Transverse colon (tissue), 4 donors: ENCODE data around the gene SSBP4. TPM values are rescaled to one million over a fixed set of nuclear protein-coding genes. Genes with fewer than 3 reads are reported as not detected.

Experiments used
- DNase-seq: peaks from one replicate; pipeline ENCODE4 v3.0.0-alpha.2; 2019
- H3K27ac ChIP-seq, 4 donors: fragments of 200-600 bp; sonication (generic); 2 replicates each; pipeline ENCODE4 v1.5.1; 2016 to 2018; ENCODE audit warnings: inconsistent platforms in 4 of 4
- H3K27me3 ChIP-seq: fragments of 200-600 bp; sonication (generic); 2 replicates; pipeline ENCODE4 v1.5.1; 2017; ENCODE audit warnings: inconsistent platforms
- H3K36me3 ChIP-seq, 4 donors: fragments of 200-600 bp; sonication (generic); 2 replicates each; pipeline ENCODE4 v1.5.1; 2017 to 2019; ENCODE audit warnings: inconsistent platforms in 4 of 4
- H3K4me1 ChIP-seq, 4 donors: fragments of 200-600 bp; sonication (generic); 2 replicates each; pipeline ENCODE4 v1.5.1; 2017 to 2020; ENCODE audit warnings: inconsistent platforms in 4 of 4
- H3K4me3 ChIP-seq, 4 donors: fragments of 200-600 bp; sonication (generic); 1 replicate in 1 of 4; 2 replicates in 3 of 4; pipeline versions ENCODE4 v1.5.1 to v1.6.1; 2017 to 2019; ENCODE audit warnings: inconsistent platforms in 4 of 4
- H3K9me3 ChIP-seq, 2 donors: fragments of 200-600 bp; sonication (generic); 2 replicates each; pipeline ENCODE4 v1.5.1; 2017 to 2019; ENCODE audit warnings: inconsistent platforms in 2 of 2
- CTCF ChIP-seq, 5 experiments: fragments of 200-600 bp in 3 of 5; fragments of 450-650 bp in 2 of 5; sonication (generic) in 3 of 5; IDR thresholded peaks; 1 replicate in 2 of 5; 2 replicates in 3 of 5; pipeline ENCODE4 v1.5.1; 2016 to 2017; ENCODE audit warnings: antibody characterized with exemption in 5 of 5, inconsistent platforms in 3 of 5, mild to moderate bottlenecking in 2 of 5, moderate library complexity in 1 of 5
- EP300 ChIP-seq: sonication (generic); formaldehyde crosslinking; IDR thresholded peaks from one replicate; pipeline ENCODE4 v1.6.1; 2017; ENCODE audit warnings: antibody characterized with exemption, low read depth
- POLR2A ChIP-seq: fragments of 450-650 bp; IDR thresholded peaks from one replicate; pipeline ENCODE4 v1.6.1; 2016; ENCODE audit warnings: antibody characterized with exemption, mild to moderate bottlenecking, moderate library complexity
- POLR2AphosphoS5 ChIP-seq, 3 donors: sonication (generic); formaldehyde crosslinking; IDR thresholded peaks; one replicate each; pipeline ENCODE4 v1.6.1; 2016; ENCODE audit warnings: antibody characterized with exemption in 3 of 3
- WGBS, 2 donors: methylation state at CpG; one replicate each; pipeline ENCODE4 v1.1.5; 2018; ENCODE audit warnings: low coverage in 1 of 2; 5-methylcytosine and 5-hydroxymethylcytosine counted together
- in situ Hi-C, 4 donors: fragments of 200-750 bp; cut with MboI; loops; one replicate each; pipeline versions ENCODE4 v1.15.0 to v1.15.1; 2017; ENCODE audit warnings: low sequenced_read_pairs in 3 of 4, low pct_ligation_motif_present in 1 of 4, low pct_unique_long_range_greater_than_20kb in 1 of 4
- intact Hi-C: fragments of 100-400 bp; cut with DNase I; formaldehyde crosslinking; loops from one replicate; pipeline ENCODE4 v1.15.1; 2023; ENCODE audit warnings: low total_unique reads
- total RNA-seq, 4 donors: library from RNA; depleted of rRNA; stranded (reverse); fragments of >200 nt; gene quantifications; one replicate each; pipeline ENCODE4 v1.1.0, GENCODE V29; 2016

SSBP4 gene
- total RNA-seq = 10 to 100 TPM in 3 of 4 donors, 1 to 10 TPM in 1; 9.4 to 40.4 (median 32.2) TPM

DNA sequence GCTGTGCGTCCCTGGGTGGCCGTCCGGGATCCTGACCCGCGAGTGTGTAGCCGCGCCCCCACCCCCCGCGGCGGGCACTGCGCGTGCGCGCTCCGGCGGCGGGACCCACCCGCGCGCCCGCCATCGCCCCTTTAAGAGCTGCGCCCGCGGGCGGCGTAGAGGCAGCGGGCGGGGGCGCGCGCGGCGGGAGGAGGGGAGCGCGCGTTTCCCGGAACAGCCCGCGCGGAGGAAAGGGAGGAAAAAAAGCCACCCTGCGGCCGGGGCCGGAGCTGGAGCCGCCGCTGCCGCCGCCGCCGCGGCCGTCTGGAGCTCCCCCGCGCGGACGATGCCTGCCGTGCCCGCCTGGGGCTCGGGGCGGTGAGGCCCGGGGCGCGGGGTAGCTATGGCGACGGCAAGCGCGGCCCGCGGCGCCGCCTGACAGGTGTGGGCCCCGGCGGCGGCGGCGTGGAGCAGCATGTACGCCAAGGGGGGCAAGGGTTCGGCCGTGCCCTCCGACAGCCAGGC lies at the start of gene SSBP4:
TSS of gene SSBP4 (plus strand) at position 204 of the 504 bp plus-strand sequence. CDS start at position 455, 251 bp downstream.
- DNase-seq = peak; percentile 75
- WGBS, 2 donors = 1% methylated on average over 35 of the region's 80 CpGs; no CpG with 5 or more reads in 1 of the 2 donors
- TF ChIP-seq POLR2A (no peak), EP300 (no peak), CTCF (IDR thresholded peaks at IDR 0.05) (peak in 2 of 5 experiments; percentile 31 to 35), POLR2AphosphoS5 (IDR thresholded peaks at IDR 0.05) (peak; percentile 11 to 31 (median 14))
- intact Hi-C loops (loop anchor here (10.0 kb wide), 2 partner anchors 154 to 214 kb away; partner anchors contain the start of gene RAB3A), in situ Hi-C loops (loop anchor here in 1 of 4 donors (25.0 kb wide), 1 partner anchor 157 kb away; the partner anchor contains the start of gene IQCN)
- peaks cover 24% of the 10 kb centered on the region for H3K27me3 ChIP-seq
- peaks cover 40 to 84% (median 71%) of the 10 kb centered on the region in 4 donors for H3K4me1 ChIP-seq
- peak within 1 kb of the TSS; percentile 60 to 89 (median 68) for H3K4me3 ChIP-seq
- H3K9me3 ChIP-seq = no peaks in the 10 kb centered on the region
- no peaks in the 10 kb centered on the region for H3K36me3 ChIP-seq
- H3K27ac ChIP-seq = peak within 1 kb of the TSS; percentile 87 to 92 (median 88)

DNA sequence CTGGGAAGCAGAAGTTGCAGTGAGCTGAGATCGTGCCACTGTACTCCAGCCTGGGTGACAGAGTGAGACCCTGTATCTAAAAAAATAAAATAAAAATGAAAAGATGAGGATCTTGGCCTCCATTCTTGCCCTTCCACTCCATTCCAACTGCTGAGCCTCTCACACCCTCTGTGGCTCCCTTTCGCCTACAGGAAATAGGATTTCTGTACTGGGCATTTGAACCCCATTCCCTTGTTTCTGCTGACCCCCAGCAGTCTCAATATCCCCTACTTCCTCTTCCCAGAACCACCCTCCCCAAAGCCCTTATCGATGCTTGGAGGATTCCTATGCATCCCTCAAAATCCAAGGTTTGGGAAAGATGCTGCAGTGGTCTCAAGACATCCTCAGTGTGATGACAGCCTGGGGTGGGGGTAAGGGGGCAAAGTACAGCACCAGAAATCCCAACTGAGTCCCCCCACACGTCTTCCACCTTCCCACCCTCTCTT lies 45.7 kb upstream of the SSBP4 start:
- intact Hi-C loops = no loop called here
- Histone ChIP-seq H3K4me3 (no peak overlapping the region), H3K4me1 (peaks cover 14 to 50% (median 33%) of the 10 kb centered on the region in 4 donors), H3K27me3 (no peaks in the 10 kb centered on the region), H3K36me3 (no peaks in the 10 kb centered on the region), H3K27ac (peak overlapping the region; percentile 79 to 87 (median 82)), H3K9me3 (no peaks in the 10 kb centered on the region)
- TF ChIP-seq POLR2A (no peak), POLR2AphosphoS5 (IDR thresholded peaks at IDR 0.05) (no peak), CTCF (IDR thresholded peaks at IDR 0.05) (no peak), EP300 (no peak)
- 58 to 76% methylated on average over 2 to 4 of the region's 4 CpGs for WGBS, 2 donors
- in situ Hi-C loops = no loop called here
- DNase-seq = no peak

- Histone ChIP-seq H3K27me3 (no peaks in the 10 kb centered on the region), H3K36me3 (no peaks in the 10 kb centered on the region), H3K9me3 (no peaks in the 10 kb centered on the region), H3K4me1 (peaks cover 18 to 53% (median 31%) of the 10 kb centered on the region in 4 donors), H3K27ac (peak overlapping the region; percentile 79 to 87 (median 82)), H3K4me3 (no peak overlapping the region)
- 30 to 50% methylated on average over 2 to 14 of the region's 17 CpGs for WGBS, 2 donors
- intact Hi-C loops = no loop called here
- in situ Hi-C loops = no loop called here
- TF ChIP-seq POLR2AphosphoS5 (IDR thresholded peaks at IDR 0.05) = peak; percentile 67 to 77 (median 68)
- peak; percentile 70 for TF ChIP-seq EP300
- no peak for TF ChIP-seq POLR2A
- no peak for TF ChIP-seq CTCF (IDR thresholded peaks at IDR 0.05)
- peak; percentile 84 for DNase-seq
Observed at GRCh38 chr19:18373892-18374629, 45.1 kb upstream of the SSBP4 start.

- DNase-seq = no peak
- Histone ChIP-seq H3K27ac (peak overlapping the region; percentile 60 to 87 (median 82)), H3K27me3 (no peaks in the 10 kb centered on the region), H3K36me3 (no peaks in the 10 kb centered on the region), H3K4me3 (no peak overlapping the region), H3K4me1 (peaks cover 32 to 75% (median 49%) of the 10 kb centered on the region in 4 donors), H3K9me3 (no peaks in the 10 kb centered on the region)
- intact Hi-C loops = no loop called here
- 33 to 57% methylated on average over 3 to 6 of the region's 6 CpGs for WGBS, 2 donors
- in situ Hi-C loops = no loop called here
- TF ChIP-seq CTCF (IDR thresholded peaks at IDR 0.05) (no peak), POLR2AphosphoS5 (IDR thresholded peaks at IDR 0.05) (peak in 1 of 3 donors; percentile 23)
Observed at GRCh38 chr19:18377026-18377425, 42.2 kb upstream of the SSBP4 start.
